Measurements from ENCODE around the gene KLHDC7B.

DNA sequence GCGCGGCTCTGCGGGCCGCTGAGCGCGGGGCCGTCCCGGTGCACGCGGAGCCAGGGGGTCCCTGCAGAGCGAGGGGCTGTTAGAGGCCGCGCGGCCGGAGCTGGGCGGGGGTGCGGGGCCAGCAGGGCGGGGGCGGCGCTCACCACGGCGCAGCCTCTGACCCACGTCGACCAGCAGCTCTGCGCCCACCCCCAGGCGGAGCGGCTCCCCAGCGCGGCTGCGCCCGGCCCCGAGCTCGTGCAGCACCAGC, 19.9 kb upstream of the KLHDC7B start:
- TF ChIP-seq CTCF (IDR thresholded peaks at IDR 0.05) = peak in 2 of 5 experiments; percentile 54 to 56
- TF ChIP-seq POLR2A (IDR thresholded peaks at IDR 0.05) = no peak
- TF ChIP-seq EP300 (IDR thresholded peaks at IDR 0.05) = no peak

All from tibial nerve (tissue), 4 donors.